ENCODE results near the gene RNF32.

GRCh38 chr7:156629873-156630272 is 10.7 kb upstream of the RNF32 start:
- TF ChIP-seq POLR2A (IDR thresholded peaks at IDR 0.05) (no peak), CTCF (IDR thresholded peaks at IDR 0.05) (no peak)
